ENCODE measurements around the gene PDE2A. TPM values are rescaled to one million over a fixed set of nuclear protein-coding genes. Genes with fewer than 3 reads are reported as not detected.

PDE2A gene
- total and polyA plus RNA-seq, 10 of the 15 experiments (the other 5 are each of a cell fraction or from before 2014, with no cell fraction given): 0.06 to 0.15 (median 0.11) TPM; not detected in 6

DNA sequence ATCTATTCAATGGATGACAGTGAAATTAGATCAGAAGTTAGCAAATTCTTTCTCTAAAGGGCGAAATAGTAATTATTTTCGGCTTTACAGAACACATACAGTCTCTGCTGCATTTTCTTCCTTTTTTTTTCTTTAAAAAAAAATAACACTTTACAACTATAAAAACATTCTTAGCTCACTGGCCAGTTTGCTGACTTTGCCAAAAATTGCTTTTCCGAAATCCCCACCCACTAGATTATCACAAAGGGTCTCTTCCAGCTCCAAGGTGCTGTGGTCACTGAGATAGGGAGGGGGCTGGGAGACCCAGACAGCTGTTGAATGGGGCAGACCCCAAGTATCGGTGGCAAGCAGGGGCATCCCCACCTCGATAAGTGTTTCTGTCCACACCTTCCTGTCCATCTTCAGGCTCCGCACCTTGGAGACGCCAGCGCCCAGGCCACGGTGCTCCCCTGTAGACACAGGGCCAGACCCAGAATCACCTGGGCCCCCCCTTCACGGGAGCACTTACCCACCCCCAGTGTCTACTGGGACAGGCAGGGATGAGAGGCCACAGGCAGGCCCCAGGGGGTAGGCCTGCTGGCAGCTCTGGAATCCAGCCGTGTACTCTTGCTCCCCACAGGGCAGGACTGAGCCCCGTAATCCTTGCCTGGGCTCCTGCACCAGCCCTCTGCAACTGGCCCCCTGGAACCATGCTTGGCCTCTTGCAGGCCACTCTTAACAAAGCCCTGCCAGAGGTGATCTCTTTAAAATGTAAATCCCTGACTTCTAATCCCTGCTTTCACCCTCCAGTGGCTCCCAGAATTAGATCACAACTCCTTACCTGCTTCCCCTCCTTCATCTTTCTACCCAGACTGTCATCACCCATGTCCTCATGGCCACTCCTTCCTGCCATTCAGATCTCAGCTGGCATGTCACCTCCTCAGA lies 31.5 kb upstream of the PDE2A start:
- POLR2A ChIA-PET: no interaction called here
- in situ Hi-C loops (cut with MboI) (no loop called here), intact Hi-C loops (cut with micrococcal nuclease; ENCODE audit: unreplicated experiment) (no loop called here)
- TF ChIP-seq, protein P1, sequence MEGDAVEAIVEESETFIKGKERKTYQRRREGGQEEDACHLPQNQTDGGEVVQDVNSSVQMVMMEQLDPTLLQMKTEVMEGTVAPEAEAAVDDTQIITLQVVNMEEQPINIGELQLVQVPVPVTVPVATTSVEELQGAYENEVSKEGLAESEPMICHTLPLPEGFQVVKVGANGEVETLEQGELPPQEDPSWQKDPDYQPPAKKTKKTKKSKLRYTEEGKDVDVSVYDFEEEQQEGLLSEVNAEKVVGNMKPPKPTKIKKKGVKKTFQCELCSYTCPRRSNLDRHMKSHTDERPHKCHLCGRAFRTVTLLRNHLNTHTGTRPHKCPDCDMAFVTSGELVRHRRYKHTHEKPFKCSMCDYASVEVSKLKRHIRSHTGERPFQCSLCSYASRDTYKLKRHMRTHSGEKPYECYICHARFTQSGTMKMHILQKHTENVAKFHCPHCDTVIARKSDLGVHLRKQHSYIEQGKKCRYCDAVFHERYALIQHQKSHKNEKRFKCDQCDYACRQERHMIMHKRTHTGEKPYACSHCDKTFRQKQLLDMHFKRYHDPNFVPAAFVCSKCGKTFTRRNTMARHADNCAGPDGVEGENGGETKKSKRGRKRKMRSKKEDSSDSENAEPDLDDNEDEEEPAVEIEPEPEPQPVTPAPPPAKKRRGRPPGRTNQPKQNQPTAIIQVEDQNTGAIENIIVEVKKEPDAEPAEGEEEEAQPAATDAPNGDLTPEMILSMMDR (IDR thresholded peaks at IDR 0.05 in 2 of 3, conservative IDR thresholded peaks at IDR 0.05 in 1 of 3; ENCODE audit: control insufficient read depth in 2 of 3, extremely low read depth in 1 of 3, insufficient read depth in 1 of 3, low read depth in 3 of 3, low read length in 3 of 3): no peak
- TF ChIP-seq TARDBP (IDR thresholded peaks at IDR 0.05; ENCODE audit: borderline replicate concordance) (no peak), RUNX3 (IDR thresholded peaks at IDR 0.05; ENCODE audit: low read length) (no peak), USF2 (IDR thresholded peaks at IDR 0.05; ENCODE audit: borderline replicate concordance, low read depth, low read length) (no peak), ZNF384 (IDR thresholded peaks at IDR 0.05; ENCODE audit: borderline replicate concordance, low read depth, low read length) (no peak), NR2F1 (conservative IDR thresholded peaks at IDR 0.05) (no peak), ZBED1 (IDR thresholded peaks at IDR 0.05; ENCODE audit: borderline replicate concordance) (no peak), CHD2 (IDR thresholded peaks at IDR 0.05; ENCODE audit: borderline replicate concordance, low read depth, low read length) (no peak), RFX5 (IDR thresholded peaks at IDR 0.05; ENCODE audit: low read depth, low read length) (no peak)
- Histone ChIP-seq H3K4me2 (ENCODE audit: control insufficient read depth, insufficient read depth) (no peak overlapping the region), H3K36me3 (ENCODE audit: control insufficient read depth in 2 of 2, insufficient read depth in 2 of 2, low read length in 1 of 2) (peaks cover 28 to 60% of the 10 kb centered on the region in 2 experiments), H3K9ac (ENCODE audit: control insufficient read depth, insufficient read depth, low read length) (no peak overlapping the region), H2AFZ (ENCODE audit: control insufficient read depth, low read depth, low read length) (no peak overlapping the region), H3K27ac (ENCODE audit: control insufficient read depth, insufficient read depth) (no peak overlapping the region), H3K79me2 (ENCODE audit: control insufficient read depth, insufficient read depth, low read length) (no peaks in the 10 kb centered on the region), H3K4me1 (ENCODE audit: control insufficient read depth, insufficient read depth, low read length) (peaks cover 8% of the 10 kb centered on the region), H4K20me1 (ENCODE audit: control insufficient read depth, insufficient read depth) (no peaks in the 10 kb centered on the region), H3K9me3 (replicated peaks; ENCODE audit: control insufficient read depth, insufficient read depth, low read length) (no peaks in the 10 kb centered on the region), H3K4me3 (no peak overlapping the region), H3K27me3 (replicated peaks in 1 of 2; ENCODE audit: control insufficient read depth in 2 of 2, insufficient read depth in 2 of 2, low read length in 1 of 2) (no peaks in the 10 kb centered on the region)
- FAIRE-seq: no peak
- 96% methylated on average over 12 of the region's 12 CpGs for WGBS (ENCODE audit: insufficient coverage, insufficient replicate concordance, low lambda C conversion rate, missing lambda C conversion rate)
- CTCF ChIA-PET: interaction anchor here (0.7 kb wide), 1 partner anchor 629 kb away, joined by 3 read pairs; no protein-coding TSS in a partner anchor
- RAD21 ChIA-PET (ENCODE audit: unreplicated experiment): no interaction called here
- SMC1A ChIA-PET (ENCODE audit: uncharacterized antibody, unreplicated experiment): interaction anchor here (0.6 kb wide), 1 partner anchor 87 kb away, joined by 3 read pairs; no protein-coding TSS in a partner anchor
- no peak for ATAC-seq
- no peak for DNase-seq (ENCODE audit: low read depth, low spot score)
- TSS peak; percentile 20 for BruUV-seq (replicated peaks)
